Endodermal cell (in vitro differentiated cells): ENCODE results near the gene BLCAP. TPM values are rescaled to one million over a fixed set of nuclear protein-coding genes. Genes with fewer than 3 reads are reported as not detected.

Source experiments
- DNase-seq: peaks from one replicate; pipeline ENCODE4 v3.0.0-alpha.2; 2017
- H3K27ac ChIP-seq: 2 replicates; pipeline ENCODE4 v1.5.1; 2013; ENCODE audit warnings: mild to moderate bottlenecking, low read depth, low read length, moderate library complexity
- H3K27me3 ChIP-seq: 2 replicates; pipeline ENCODE4 v1.6.1; 2013; ENCODE audit warnings: mild to moderate bottlenecking, low read length, moderate library complexity; ENCODE audit not compliant: insufficient read depth, control insufficient read depth, poor library complexity, severe bottlenecking
- H3K36me3 ChIP-seq: 2 replicates; pipeline ENCODE4 v1.7.0; 2013; ENCODE audit warnings: mild to moderate bottlenecking, low read length, moderate library complexity; ENCODE audit not compliant: control insufficient read depth, insufficient read depth
- H3K4me1 ChIP-seq: one replicate; pipeline ENCODE4 v1.7.0; 2013; ENCODE audit warnings: low read length; ENCODE audit not compliant: control insufficient read depth, insufficient read depth
- H3K4me3 ChIP-seq: 2 replicates; pipeline ENCODE4 v1.5.1; 2013; ENCODE audit warnings: mild to moderate bottlenecking, low read length, moderate library complexity
- H3K9ac ChIP-seq: 2 replicates; pipeline ENCODE4 v1.6.1; 2013; ENCODE audit warnings: mild to moderate bottlenecking, low read length, moderate library complexity; ENCODE audit not compliant: poor library complexity, severe bottlenecking; ENCODE audit errors: extremely low read depth
- H3K9me3 ChIP-seq: 2 replicates; pipeline ENCODE4 v1.6.1; 2013; ENCODE audit warnings: mild to moderate bottlenecking, low read length, moderate library complexity; ENCODE audit not compliant: control insufficient read depth
- H3K27ac Mint-ChIP-seq: 2 replicates; pipeline ENCODE4 v1.8.0; 2020; ENCODE audit warnings: mixed read lengths
- H3K27me3 Mint-ChIP-seq: 2 replicates; pipeline ENCODE4 v1.8.0; 2021; ENCODE audit warnings: mild to moderate bottlenecking, mixed read lengths; ENCODE audit not compliant: insufficient read depth
- H3K36me3 Mint-ChIP-seq: 2 replicates; pipeline ENCODE4 v1.8.0; 2020; ENCODE audit warnings: low read depth, mixed read lengths
- H3K4me1 Mint-ChIP-seq: 2 replicates; pipeline ENCODE4 v1.8.0; 2020; ENCODE audit warnings: mixed read lengths
- H3K4me3 Mint-ChIP-seq: 2 replicates; pipeline ENCODE4 v1.8.0; 2020; ENCODE audit warnings: mild to moderate bottlenecking, moderate library complexity, mixed read lengths
- H3K9me3 Mint-ChIP-seq: 2 replicates; pipeline ENCODE4 v1.8.0; 2020; ENCODE audit warnings: mild to moderate bottlenecking, mixed read lengths
- WGBS, 2 experiments: methylation state at CpG; one replicate each; pipeline versions ENCODE4 v1.1.5 to v1.1.7; 2013; ENCODE audit warnings: missing lambda C conversion rate in 2 of 2, mixed read lengths in 1 of 2; ENCODE audit not compliant: insufficient coverage in 1 of 2, insufficient read length in 1 of 2; 5-methylcytosine and 5-hydroxymethylcytosine counted together
- total RNA-seq, 2 donors: library from RNA; stranded (reverse); fragmentation: NEBNext Ultra II Directional in 1 of 2; extraction: Animal tissue kit (Norgen Biotek cat#: 25700) in 1 of 2; gene quantifications; 2 replicates in 1 of 2; 3 replicates in 1 of 2; pipeline ENCODE4 v1.2.1, GENCODE V29; 2021
- TF ChIP-seq, protein P1 (sequence below): fragments of 200-600 bp; sonication (generic); conservative IDR thresholded peaks from 2 replicates; pipeline ENCODE4 v1.5.0; 2021; ENCODE audit warnings: antibody characterized with exemption, mild to moderate bottlenecking

The BLCAP gene
- total RNA-seq, 2 donors from 2014 or later = 32.5 to 56.5 TPM

DNA sequence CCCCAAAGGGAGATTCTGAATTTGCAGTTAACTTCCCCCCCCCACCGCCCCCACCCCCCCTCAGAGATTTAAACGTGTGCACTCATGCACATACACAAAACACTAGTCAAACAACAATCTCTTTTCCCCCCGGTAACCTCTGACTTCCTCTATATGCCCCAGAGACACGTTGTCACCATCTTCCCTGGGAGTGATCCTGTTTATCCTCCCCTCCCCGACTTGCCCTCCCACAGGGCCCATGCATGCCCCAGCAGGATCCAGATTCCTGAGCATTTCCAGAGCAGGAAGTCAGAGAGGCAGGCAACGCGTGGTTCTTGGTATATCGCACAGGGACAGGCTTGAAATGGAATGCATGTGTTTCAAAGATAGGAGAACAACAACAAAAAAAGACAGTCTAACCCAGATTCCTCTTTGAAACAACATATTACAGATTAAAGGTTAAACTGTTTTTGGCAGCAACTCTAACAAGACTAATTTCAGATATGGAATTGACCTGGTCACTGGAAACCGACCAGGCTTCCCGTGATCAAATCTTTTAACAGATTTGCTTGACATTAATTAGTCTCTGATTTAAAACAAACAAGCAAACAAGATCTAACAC lies 1.3 kb downstream of the BLCAP start:
- H3K4me1 Mint-ChIP-seq = peaks cover 25% of the 10 kb centered on the region
- peak; percentile 94 for DNase-seq
- Histone ChIP-seq H3K36me3 (peaks cover 12% of the 10 kb centered on the region), H3K4me1 (no peaks in the 10 kb centered on the region), H3K9ac (peak overlapping the region; percentile 99), H3K4me3 (peak overlapping the region; percentile 98), H3K9me3 (no peaks in the 10 kb centered on the region), H3K27me3 (no peaks in the 10 kb centered on the region), H3K27ac (no peak overlapping the region)
- no peaks in the 10 kb centered on the region for H3K9me3 Mint-ChIP-seq
- peaks cover 4% of the 10 kb centered on the region for H3K27me3 Mint-ChIP-seq
- H3K27ac Mint-ChIP-seq = peak overlapping the region; percentile 100
- peak overlapping the region; percentile 82 for H3K4me3 Mint-ChIP-seq
- peaks cover 12% of the 10 kb centered on the region for H3K36me3 Mint-ChIP-seq
- 0% methylated on average over 6 to 10 of the region's 10 CpGs for WGBS, 2 experiments
- TF ChIP-seq, protein P1, sequence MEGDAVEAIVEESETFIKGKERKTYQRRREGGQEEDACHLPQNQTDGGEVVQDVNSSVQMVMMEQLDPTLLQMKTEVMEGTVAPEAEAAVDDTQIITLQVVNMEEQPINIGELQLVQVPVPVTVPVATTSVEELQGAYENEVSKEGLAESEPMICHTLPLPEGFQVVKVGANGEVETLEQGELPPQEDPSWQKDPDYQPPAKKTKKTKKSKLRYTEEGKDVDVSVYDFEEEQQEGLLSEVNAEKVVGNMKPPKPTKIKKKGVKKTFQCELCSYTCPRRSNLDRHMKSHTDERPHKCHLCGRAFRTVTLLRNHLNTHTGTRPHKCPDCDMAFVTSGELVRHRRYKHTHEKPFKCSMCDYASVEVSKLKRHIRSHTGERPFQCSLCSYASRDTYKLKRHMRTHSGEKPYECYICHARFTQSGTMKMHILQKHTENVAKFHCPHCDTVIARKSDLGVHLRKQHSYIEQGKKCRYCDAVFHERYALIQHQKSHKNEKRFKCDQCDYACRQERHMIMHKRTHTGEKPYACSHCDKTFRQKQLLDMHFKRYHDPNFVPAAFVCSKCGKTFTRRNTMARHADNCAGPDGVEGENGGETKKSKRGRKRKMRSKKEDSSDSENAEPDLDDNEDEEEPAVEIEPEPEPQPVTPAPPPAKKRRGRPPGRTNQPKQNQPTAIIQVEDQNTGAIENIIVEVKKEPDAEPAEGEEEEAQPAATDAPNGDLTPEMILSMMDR = no peak

DNA sequence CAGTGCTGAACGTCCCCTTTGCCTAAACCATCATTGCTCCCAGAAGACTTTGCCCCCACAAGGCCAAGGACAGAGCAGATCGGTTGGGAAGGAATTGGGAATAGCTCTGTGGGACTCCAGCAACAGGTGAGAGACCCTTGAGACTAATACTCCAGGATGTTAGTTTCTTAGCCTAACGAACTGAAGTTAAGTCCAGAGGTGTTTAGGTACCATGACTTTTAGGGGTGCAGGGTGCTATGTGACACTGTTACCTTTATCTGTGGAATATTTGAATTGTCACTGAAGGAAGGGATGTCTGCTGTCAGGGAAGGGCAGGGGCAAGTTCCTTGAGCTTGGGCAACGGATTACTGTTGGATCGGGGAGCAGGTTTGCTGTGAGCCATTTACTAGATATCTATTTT lies 1.9 kb downstream of the BLCAP start:
- Histone ChIP-seq H3K9me3 (no peaks in the 10 kb centered on the region), H3K9ac (peak overlapping the region; percentile 99), H3K27ac (no peak overlapping the region), H3K4me3 (peak overlapping the region; percentile 98), H3K36me3 (peaks cover 15% of the 10 kb centered on the region), H3K4me1 (no peaks in the 10 kb centered on the region), H3K27me3 (no peaks in the 10 kb centered on the region)
- no peaks in the 10 kb centered on the region for H3K9me3 Mint-ChIP-seq
- DNase-seq = peak; percentile 43
- TF ChIP-seq, protein P1 = no peak
- 48 to 50% methylated on average over 4 to 5 of the region's 5 CpGs for WGBS, 2 experiments
- peaks cover 4% of the 10 kb centered on the region for H3K27me3 Mint-ChIP-seq
- H3K4me1 Mint-ChIP-seq = peaks cover 25% of the 10 kb centered on the region
- H3K4me3 Mint-ChIP-seq = peak overlapping the region; percentile 82
- peak overlapping the region; percentile 58 for H3K27ac Mint-ChIP-seq
- H3K36me3 Mint-ChIP-seq = peaks cover 15% of the 10 kb centered on the region

DNA sequence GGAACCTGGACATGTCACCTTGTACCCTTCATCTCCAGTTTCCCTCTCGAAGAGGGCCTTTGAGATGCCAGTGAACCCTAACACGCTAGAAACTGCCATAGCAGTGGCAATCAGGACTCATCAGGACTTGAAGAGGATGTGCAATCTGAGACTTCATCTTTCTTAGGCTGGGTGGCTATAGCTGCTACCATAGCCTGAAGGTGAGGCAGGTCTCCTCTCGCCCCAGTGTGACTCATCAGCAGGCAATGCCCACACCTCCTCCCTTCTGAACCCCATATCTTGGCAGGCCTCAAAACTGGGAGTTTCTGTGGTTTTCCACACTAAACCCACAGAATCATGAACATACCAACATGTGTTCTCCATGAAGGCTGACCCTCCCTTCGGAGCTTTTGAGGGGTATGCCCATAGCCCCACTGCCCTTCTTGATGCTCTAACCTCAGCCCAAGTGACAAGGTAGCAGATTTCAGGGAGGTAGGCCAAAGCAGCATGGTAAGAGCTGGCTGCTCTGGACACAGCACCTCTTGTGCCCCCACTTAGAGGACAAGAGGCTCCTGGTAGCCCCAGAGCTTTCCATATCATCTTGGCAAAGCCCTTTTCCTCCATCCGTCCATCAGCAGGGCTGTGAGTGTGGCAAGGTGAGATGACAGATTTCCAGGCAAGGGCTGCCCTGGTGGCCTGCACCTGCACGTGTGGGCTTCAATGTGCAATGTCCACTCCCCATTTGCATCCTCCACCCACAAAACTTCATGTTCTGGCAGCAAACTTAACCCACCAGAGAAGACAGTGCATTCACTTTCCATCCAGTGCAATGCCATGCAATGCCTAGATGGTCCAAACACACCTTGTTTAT lies 2.6 kb downstream of the BLCAP start:
- Histone ChIP-seq H3K9me3 (no peaks in the 10 kb centered on the region), H3K27ac (no peak overlapping the region), H3K27me3 (no peaks in the 10 kb centered on the region), H3K4me3 (peak overlapping the region; percentile 98), H3K36me3 (peaks cover 21% of the 10 kb centered on the region), H3K9ac (no peak overlapping the region), H3K4me1 (no peaks in the 10 kb centered on the region)
- H3K27me3 Mint-ChIP-seq = peaks cover 8% of the 10 kb centered on the region
- H3K4me1 Mint-ChIP-seq = peaks cover 32% of the 10 kb centered on the region
- peak overlapping the region; percentile 82 for H3K4me3 Mint-ChIP-seq
- H3K36me3 Mint-ChIP-seq = peaks cover 21% of the 10 kb centered on the region
- no peaks in the 10 kb centered on the region for H3K9me3 Mint-ChIP-seq
- TF ChIP-seq, protein P1 = no peak
- WGBS, 2 experiments = 79 to 82% methylated on average over 4 to 6 of the region's 6 CpGs
- peak; percentile 31 for DNase-seq
- H3K27ac Mint-ChIP-seq = peak overlapping the region; percentile 58
